Subcutaneous abdominal adipose tissue (tissue), 5 donors: ENCODE measurements around the gene BNC2.

Source experiments
- H3K27ac ChIP-seq: one replicate; pipeline ENCODE4 v1.7.0; 2013; ENCODE audit warnings: low read depth, mild to moderate bottlenecking, inconsistent platforms, low read length, moderate library complexity
- H3K27me3 ChIP-seq, 5 donors: one replicate each; pipeline ENCODE4 v1.7.0; 2013; ENCODE audit warnings: low read length in 5 of 5, inconsistent platforms in 1 of 5; ENCODE audit not compliant: control insufficient read depth in 5 of 5, insufficient read depth in 4 of 5
- H3K36me3 ChIP-seq, 5 donors: one replicate each; pipeline ENCODE4 v1.7.0; 2013; ENCODE audit warnings: low read length in 5 of 5; ENCODE audit not compliant: control insufficient read depth in 5 of 5, insufficient read depth in 5 of 5
- H3K4me1 ChIP-seq, 5 donors: one replicate each; pipeline ENCODE4 v1.7.0; 2013; ENCODE audit warnings: low read length in 5 of 5, mild to moderate bottlenecking in 3 of 5, moderate library complexity in 1 of 5; ENCODE audit not compliant: control insufficient read depth in 5 of 5, insufficient read depth in 5 of 5
- H3K4me3 ChIP-seq, 5 donors: one replicate each; pipeline ENCODE4 v1.7.0; 2013; ENCODE audit warnings: low read length in 5 of 5, low read depth in 1 of 5
- H3K9ac ChIP-seq, 5 donors: one replicate each; pipeline ENCODE4 v1.7.0; 2013; ENCODE audit warnings: low read length in 5 of 5, mild to moderate bottlenecking in 4 of 5, moderate library complexity in 3 of 5
- H3K9me3 ChIP-seq, 5 donors: one replicate each; pipeline ENCODE4 v1.7.0; 2013; ENCODE audit warnings: low read length in 5 of 5; ENCODE audit not compliant: control insufficient read depth in 5 of 5
- donor health status: healthy.
- donor health status: healthy.
- donor health status: healthy.
- donor health status: healthy.
- donor health status: healthy.

Gene BNC2

DNA sequence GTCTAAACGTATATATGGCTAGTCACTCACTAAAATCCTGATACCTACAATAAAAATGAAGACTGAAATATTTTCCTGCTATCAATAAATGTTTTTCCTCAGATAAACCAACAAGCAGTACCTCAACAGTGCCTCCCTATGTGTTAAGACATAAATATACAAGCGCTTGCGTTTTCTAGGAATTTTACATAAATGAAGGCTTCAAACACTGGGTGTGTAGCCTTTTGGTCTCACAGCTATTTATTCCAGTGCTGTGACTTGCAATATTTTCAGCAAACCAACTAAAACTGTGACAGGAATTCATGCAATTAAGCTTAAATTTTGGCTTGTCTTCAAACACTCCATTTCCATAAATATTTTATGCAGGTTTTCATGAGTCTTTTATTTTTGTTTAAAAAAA lies 437.0 kb downstream of the BNC2 start:
- no peak overlapping the region for H3K27ac ChIP-seq
- H3K36me3 ChIP-seq: peaks cover 0 to 11% (median 8%) of the 10 kb centered on the region in 5 donors
- no peaks in the 10 kb centered on the region for H3K9me3 ChIP-seq

DNA sequence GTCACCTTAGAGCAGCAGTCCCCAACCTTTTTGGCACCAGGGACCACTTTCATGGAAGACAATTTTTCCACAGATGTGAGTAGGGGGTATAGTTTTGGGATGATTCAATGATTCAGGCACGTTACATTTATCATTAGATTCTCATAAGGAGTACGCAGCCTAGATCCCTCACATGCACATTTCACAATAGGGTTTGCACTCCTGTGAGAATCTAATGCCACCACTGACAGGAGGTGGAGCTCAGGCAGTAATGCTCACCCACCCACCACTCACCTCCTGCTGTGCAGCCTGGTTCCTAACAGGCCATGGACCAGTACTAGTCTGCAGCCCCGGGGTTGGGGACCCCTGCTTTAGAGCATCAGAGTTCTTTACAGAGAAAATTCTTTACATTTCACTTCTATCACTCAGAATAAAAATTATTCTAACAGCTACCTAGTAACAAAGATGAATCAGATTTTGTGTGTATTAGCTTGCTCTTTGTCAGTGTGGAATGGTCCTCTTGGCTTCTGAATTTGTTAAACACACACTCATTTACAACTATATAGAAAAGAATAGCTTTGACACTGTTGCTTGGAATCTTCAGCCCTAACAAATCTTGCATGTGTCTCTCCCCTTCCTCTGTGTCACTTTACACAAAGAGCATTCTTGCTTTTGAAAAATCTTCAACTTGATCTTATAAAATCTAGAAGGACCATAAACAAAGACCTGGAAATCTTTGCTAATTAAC lies 438.6 kb downstream of the BNC2 start:
- Histone ChIP-seq H3K27ac (no peak overlapping the region), H3K4me3 (no peak overlapping the region), H3K9ac (no peak overlapping the region), H3K36me3 (peaks cover 0 to 4% (median 4%) of the 10 kb centered on the region in 5 donors), H3K4me1 (peaks cover 0 to 3% (median 0%) of the 10 kb centered on the region in 5 donors), H3K9me3 (no peaks in the 10 kb centered on the region), H3K27me3 (no peaks in the 10 kb centered on the region)

More for the DNA sequence above, 437.0 kb downstream of the BNC2 start:
- peaks cover 0 to under 1% (median 0%) of the 10 kb centered on the region in 5 donors for H3K4me1 ChIP-seq
- no peak overlapping the region for H3K9ac ChIP-seq
- H3K27me3 ChIP-seq: no peaks in the 10 kb centered on the region
- no peak overlapping the region for H3K4me3 ChIP-seq

DNA sequence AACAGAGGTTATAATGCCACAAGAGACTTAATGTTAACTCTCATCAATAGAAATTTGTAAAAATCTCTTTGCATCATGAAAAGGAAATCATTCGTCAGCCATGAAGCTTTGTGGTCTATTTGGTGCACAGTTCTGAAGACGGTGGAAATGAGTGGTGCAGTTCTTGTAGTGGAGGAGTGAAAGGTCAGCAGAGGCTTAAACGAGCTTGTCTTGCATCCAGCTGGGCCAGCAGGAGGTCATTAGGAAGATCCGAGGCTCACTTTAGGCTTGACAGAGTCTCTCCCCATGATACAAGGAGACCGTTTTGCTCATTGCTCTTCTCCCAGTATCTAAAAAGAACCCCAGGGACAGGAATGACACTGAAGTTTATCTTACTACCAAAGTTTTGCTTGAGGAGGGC lies 440.8 kb downstream of the BNC2 start:
- peaks cover 0 to 12% (median 0%) of the 10 kb centered on the region in 5 donors for H3K4me1 ChIP-seq
- H3K9me3 ChIP-seq: no peaks in the 10 kb centered on the region
- H3K27me3 ChIP-seq: no peaks in the 10 kb centered on the region
- no peaks in the 10 kb centered on the region for H3K36me3 ChIP-seq
- H3K9ac ChIP-seq: no peak overlapping the region
- H3K4me3 ChIP-seq: no peak overlapping the region
- H3K27ac ChIP-seq: no peak overlapping the region

DNA sequence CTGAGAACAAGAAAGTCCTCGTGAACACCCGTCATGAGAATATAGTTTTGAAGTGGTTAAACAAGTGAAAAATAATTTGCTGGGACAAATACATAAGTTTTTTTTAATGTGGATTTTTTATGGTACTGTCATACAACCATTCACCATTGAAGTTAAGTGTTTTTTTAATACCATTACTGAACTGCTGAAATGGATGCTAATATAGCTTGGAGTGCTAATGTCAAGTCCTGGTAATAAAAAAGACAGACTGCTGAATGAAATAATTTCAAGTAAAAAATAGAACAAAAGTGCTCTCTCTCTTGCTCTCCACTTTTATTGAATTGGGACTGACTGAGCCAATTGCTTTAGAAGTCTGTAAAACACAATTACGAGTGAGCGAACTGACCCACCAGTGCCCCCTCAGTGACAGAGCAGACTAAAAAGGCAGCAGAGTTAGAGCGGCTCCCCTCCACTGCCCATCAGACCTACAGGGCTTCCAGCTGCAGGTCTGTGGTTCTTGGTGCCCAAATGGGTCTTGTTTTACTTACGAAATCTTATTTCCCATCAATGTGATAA lies 442.5 kb downstream of the BNC2 start:
- Histone ChIP-seq H3K4me1 (peaks cover 0 to 12% (median 0%) of the 10 kb centered on the region in 5 donors), H3K9ac (no peak overlapping the region), H3K36me3 (no peaks in the 10 kb centered on the region), H3K4me3 (no peak overlapping the region), H3K27me3 (no peaks in the 10 kb centered on the region), H3K27ac (no peak overlapping the region), H3K9me3 (no peaks in the 10 kb centered on the region)

DNA sequence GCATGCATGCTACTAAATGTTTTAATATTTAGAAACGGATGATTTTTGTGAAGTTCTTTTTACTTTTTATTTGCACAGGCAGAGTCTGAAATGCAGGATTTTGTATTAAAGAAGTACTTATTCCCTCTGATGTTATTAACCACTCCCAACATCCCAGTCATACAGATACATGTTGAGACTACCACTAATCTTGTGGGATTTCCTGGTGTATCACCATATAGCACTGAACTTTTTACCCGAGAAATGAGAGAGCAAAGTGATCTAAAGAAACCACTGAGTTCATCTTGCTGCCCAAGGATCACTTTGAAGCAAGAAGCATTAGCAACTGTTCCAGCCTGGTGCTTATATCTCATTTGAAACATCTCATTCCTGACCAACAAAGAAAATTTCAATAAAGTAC lies 443.8 kb downstream of the BNC2 start:
- H3K27ac ChIP-seq: no peak overlapping the region
- no peaks in the 10 kb centered on the region for H3K27me3 ChIP-seq
- peaks cover 0 to 12% (median 0%) of the 10 kb centered on the region in 5 donors for H3K4me1 ChIP-seq
- H3K9me3 ChIP-seq: no peaks in the 10 kb centered on the region
- H3K4me3 ChIP-seq: no peak overlapping the region
- no peak overlapping the region for H3K9ac ChIP-seq
- no peaks in the 10 kb centered on the region for H3K36me3 ChIP-seq

DNA sequence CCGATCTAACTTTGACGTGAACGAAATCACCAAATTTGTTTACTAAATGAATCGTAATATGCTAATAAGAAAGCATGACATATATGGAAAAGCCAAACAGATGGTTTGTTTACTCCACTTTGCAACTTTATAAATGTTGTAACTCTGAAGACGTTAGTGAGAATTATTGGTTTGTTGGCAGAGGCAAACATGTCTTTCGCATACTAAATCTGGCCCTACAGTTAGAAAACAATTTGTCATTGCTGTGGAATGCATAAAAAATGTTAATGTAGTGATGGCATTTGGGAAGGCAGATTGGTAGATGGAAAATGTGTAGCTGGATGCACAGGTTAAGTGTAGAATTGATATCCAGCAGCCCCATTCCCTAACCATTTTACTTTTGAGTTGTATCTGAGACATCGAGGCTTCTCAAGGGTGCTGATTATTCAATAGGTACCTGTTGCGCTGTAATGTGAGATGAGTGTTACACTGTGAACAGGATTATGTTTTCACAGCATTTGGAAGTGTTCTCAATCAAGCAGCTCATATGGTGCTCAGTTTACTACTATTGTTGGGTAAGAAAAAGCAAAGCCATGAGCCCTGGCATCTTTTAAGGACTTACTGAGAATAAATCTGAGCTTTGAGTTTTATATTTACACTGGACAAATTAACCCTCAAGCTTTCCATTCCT lies 444.8 kb downstream of the BNC2 start:
- no peaks in the 10 kb centered on the region for H3K36me3 ChIP-seq
- H3K4me3 ChIP-seq: peak overlapping the region in 1 of 5 donors; percentile 10
- H3K9me3 ChIP-seq: no peaks in the 10 kb centered on the region
- no peak overlapping the region for H3K9ac ChIP-seq
- H3K4me1 ChIP-seq: peaks cover 0 to 12% (median 0%) of the 10 kb centered on the region in 5 donors
- H3K27me3 ChIP-seq: no peaks in the 10 kb centered on the region
- no peak overlapping the region for H3K27ac ChIP-seq

DNA sequence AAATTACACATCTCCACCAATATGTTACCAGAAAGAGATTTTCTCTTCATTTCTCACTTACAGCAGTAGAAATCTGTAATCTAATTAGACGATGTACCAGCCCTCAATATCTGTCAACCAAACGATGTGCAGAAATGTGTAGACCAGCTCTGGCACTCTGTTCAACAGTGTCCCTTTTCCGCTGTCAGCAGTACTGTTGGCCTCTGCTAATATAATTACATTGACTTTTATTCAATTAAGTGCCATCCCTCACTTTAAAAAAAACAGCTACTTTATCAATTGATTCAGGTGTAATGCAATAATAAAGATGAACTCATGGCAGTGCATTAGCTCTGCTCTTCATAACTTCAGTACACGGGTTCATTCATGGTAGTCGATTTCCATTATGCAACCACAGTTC lies 448.4 kb downstream of the BNC2 start:
- Histone ChIP-seq H3K27me3 (no peaks in the 10 kb centered on the region), H3K9ac (no peak overlapping the region), H3K4me3 (no peak overlapping the region), H3K9me3 (no peaks in the 10 kb centered on the region), H3K36me3 (peaks cover 0 to 7% (median 4%) of the 10 kb centered on the region in 5 donors), H3K4me1 (peaks cover 0 to 18% (median 4%) of the 10 kb centered on the region in 5 donors), H3K27ac (no peak overlapping the region)

DNA sequence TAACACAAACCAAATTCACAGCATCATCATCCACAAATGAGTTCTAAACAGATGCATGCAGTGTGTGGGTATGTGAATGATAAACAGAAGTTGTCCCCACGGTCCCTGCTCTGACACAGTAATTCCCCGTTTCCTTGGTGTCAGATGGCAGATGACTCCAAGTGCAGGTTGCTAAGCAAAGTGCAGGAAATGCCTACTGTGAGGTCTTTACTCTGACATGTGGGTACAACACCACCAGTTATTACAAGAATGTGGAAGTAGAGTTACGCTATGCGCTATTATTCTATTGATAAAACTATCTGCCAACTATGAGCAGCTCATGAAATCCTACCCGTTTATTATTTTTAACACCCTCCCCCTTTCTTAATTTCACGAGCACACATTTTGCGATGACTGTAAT lies 448.9 kb downstream of the BNC2 start:
- no peaks in the 10 kb centered on the region for H3K27me3 ChIP-seq
- H3K9ac ChIP-seq: no peak overlapping the region
- H3K4me1 ChIP-seq: peaks cover 0 to 21% (median 4%) of the 10 kb centered on the region in 5 donors
- H3K36me3 ChIP-seq: peaks cover 0 to 7% (median 4%) of the 10 kb centered on the region in 5 donors
- no peak overlapping the region for H3K4me3 ChIP-seq
- no peaks in the 10 kb centered on the region for H3K9me3 ChIP-seq
- no peak overlapping the region for H3K27ac ChIP-seq

DNA sequence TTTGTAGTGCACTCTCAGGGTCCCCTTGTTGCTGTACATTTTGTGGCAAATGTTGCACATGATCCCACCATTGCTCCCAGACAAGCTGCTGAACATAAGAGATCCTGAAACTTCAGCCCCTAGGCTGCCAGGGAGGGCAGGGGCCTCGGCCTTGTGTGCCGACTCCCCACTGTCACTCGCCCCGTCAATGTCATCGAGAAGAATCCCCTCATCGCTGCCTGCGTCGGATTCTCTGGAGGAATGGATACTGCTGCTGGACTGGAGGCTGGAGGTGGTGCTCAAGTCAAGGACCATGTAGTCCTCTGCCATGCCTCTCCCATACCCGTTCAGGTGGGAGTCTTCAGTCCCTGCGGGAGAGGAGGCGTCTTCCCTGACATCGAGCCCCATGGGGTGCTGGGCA lies 451.3 kb downstream of the BNC2 start:
- peaks cover 0 to 12% (median 4%) of the 10 kb centered on the region in 5 donors for H3K4me1 ChIP-seq
- H3K27ac ChIP-seq: no peak overlapping the region
- H3K36me3 ChIP-seq: peaks cover 0 to 7% (median 4%) of the 10 kb centered on the region in 5 donors
- no peak overlapping the region for H3K4me3 ChIP-seq
- H3K9ac ChIP-seq: no peak overlapping the region
- no peaks in the 10 kb centered on the region for H3K27me3 ChIP-seq
- no peaks in the 10 kb centered on the region for H3K9me3 ChIP-seq

DNA sequence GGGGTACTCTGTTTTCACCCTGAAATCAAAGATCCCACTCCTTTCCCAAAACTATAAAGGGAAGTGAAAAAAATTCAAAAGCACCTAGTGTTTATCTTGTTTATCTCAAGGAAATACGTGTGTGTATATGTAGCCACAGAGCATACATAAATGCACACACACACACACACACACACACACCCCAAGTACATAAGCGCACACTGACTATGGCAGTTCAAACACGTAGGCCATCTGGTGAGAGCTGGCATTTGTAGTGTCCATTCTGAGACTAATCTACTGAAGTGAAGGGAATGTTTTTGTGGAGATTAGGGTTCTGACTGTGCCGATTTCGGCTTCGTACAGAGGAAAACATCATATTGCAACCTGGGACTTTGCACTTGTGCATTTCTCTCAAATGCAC lies 451.7 kb downstream of the BNC2 start:
- H3K9ac ChIP-seq: no peak overlapping the region
- H3K9me3 ChIP-seq: no peaks in the 10 kb centered on the region
- no peak overlapping the region for H3K27ac ChIP-seq
- peaks cover 0 to 7% (median 4%) of the 10 kb centered on the region in 5 donors for H3K36me3 ChIP-seq
- H3K27me3 ChIP-seq: no peaks in the 10 kb centered on the region
- no peak overlapping the region for H3K4me3 ChIP-seq
- H3K4me1 ChIP-seq: peaks cover 0 to 16% (median 7%) of the 10 kb centered on the region in 5 donors
